ENCODE data around the gene SKOR2.
"Not testable (repeated sequence)": the region's sequence is repeated elsewhere in the genome, so short reads cannot be mapped to it uniquely, and the experiment has no call there.

SKOR2 gene

DNA sequence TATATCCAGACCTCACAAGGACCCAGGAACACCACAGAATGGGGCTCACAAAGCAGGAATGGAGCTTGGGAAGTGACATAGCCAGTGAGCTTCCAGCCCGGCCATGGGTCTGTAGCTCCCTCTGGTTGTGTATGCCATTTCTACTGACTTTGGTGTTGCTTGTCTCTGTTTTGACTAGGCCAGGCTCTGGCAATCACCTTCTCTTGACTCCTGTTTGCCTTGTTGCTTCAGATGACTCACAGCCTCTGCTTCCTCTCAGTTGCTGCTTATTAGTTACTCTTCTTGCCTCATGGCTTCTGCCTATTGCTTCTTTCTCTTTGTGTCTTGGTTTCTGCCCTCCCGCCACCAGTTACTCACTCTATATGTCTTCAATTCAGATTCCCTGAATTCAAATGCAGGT lies 59.5 kb downstream of the SKOR2 start:
- peak; percentile 76 for DNase-seq (ENCODE audit: low read depth)

GRCh38 chr18:47187721-47188120 lies 63.7 kb downstream of the SKOR2 start:
- DNase-seq (ENCODE audit: low read depth), result no peak

- DNase-seq (ENCODE audit: low read depth), result peak; percentile 72
Measured at GRCh38 chr18:47184419-47185050, 66.9 kb downstream of the SKOR2 start.

GRCh38 chr18:47182156-47182555 lies 69.3 kb downstream of the SKOR2 start:
- DNase-seq (ENCODE audit: low read depth), result not testable (repeated sequence)

DNA sequence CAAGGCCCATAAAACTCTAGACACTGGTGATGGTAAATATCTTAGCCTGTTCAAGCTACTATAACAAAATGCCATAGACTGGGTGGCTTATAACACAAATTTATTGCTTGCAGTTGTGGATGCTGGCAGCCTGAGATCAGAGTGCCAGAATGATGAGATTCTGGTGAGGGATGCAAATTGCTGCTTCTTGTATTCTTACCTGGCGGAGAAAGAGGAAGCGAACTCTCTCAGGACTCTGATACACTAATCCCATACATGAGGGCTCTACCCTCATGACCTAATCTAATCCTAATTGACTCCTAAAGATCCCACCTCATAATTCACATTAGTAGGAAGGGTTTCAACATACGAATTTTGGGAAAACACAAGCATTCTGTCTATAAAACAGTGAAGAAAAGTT lies 70.7 kb downstream of the SKOR2 start:
- DNase-seq (ENCODE audit: low read depth), result no peak

DNA sequence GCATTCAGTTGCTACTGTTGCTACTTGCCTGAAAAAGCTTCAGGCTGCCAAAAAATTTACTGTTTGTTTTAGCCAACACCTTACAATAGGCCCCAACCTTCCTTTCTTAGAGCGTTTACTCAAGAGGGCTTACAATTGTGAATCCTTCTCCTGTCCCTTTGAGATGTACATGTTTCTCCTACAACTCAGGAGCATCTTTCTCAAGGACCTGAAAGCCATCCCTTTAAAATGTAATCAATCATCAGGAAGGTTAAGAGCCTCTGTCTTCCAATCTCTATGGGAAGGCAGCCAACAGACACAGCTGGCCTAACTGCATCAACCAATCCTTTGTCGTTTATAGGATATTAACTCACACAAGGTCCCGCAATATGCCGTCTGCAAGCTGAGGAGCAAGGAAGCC lies 71.9 kb downstream of the SKOR2 start:
- DNase-seq (ENCODE audit: low read depth), result no peak

DNA sequence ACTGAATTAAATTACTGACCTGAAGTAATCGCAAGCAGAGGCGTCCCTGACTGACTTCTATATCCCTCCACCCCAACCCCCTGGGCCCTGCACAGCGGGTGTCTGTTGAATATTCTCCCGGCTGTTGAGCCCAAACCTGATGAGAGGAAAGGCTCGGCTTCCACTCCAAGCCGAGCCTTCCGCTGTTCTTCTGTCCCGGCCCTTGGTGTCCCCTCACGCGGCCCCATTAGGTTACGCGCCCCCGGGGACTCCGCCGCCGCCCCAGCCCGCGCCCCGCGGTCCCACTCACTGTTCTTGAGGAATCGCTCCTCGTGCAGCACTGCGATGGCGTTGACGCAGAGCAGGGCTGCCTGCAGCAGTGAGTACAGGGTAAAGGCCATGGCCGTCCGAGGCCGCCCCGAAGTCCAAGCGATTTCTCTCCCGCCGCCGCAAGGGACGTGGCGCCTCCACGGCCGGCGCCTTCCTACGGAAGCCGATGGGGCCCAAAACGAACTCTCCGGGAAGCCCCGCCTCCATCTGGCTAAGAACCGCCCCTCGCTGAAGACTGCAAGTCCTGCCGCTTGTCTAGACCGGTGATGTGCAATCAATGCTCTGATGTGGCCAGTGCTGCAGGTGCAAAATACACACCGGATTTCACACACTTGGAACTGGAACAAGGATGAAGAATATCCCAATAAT lies 75.4 kb downstream of the SKOR2 start, which contains the start of gene IER3IP1:
Gene IER3IP1 (minus strand): TSS at position 467 of the 678 bp plus-strand sequence. CDS start 87 bp downstream, at position 380.
- peak; percentile 97 for DNase-seq (ENCODE audit: low read depth)

DNA sequence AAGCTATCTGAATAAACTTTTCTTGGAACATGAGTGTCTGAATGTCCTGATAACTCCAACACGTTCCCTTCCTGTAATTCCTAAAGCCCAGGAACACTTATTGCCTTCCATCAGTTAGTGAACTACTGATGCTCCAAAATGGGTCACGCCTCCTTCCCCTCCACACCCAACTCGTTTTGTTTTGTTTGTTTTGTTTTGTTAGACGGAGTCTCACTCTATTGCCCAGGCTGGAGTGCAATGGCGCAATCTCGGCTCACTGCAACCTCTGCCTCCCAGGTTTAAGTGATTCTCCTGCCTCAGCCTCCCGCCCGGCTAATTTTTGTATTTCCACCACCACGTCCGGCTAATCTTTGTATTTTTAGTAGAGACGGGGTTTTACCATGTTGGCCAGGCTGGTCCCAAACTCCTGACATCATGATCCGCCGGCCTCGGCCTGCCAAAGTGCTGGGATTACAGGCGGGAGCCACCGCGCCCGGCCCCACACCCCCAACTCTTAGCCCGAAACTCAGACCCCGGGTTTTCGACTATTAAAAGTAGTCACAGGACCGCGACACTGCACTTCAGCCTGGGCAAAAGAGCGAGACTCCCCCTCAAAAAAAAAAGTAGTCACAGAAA lies 76.1 kb downstream of the SKOR2 start:
- peak; percentile 21 for DNase-seq (ENCODE audit: low read depth)

GRCh38 chr18:47174545-47175116 lies 76.8 kb downstream of the SKOR2 start:
- peak; percentile 51 for DNase-seq (ENCODE audit: low read depth)

DNA sequence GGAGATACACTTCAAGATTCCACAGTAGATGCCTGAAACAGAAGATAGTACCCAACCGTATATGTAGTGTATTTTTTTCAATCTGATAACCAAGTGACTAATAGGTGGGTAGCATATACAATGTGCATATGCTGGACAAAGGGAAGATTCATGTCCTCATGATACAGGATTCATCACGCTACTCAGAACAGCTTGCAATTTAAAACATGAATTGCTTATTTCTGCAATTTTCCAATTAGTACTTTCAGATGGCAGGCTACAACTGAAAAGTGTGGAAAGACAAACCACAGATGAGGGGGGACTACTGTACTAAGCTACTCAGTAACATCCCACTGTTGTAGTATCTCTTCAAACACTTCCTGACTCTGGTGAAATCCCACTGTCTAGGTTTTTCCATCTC lies 79.0 kb downstream of the SKOR2 start:
- no peak for DNase-seq (ENCODE audit: low read depth)

DNA sequence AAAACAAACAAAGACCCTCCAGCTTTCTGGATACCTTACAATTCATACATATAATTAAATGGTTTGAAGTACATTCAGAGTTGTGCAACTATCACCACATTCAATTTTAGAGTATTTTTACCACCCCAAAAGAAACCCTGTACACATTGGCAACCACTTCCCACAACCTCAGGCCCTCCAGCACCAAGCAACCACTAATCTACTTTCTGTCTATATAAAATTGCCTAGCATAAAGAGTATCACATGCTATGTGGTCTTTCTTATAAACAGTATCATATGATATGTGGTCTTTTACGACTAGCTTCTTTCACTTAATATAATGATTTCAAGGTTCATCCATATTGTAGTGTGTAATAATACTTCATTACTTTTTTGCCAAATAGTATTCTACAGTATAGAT lies 82.5 kb downstream of the SKOR2 start:
- no peak for DNase-seq (ENCODE audit: low read depth)

GRCh38 chr18:47168509-47168908 lies 83.0 kb downstream of the SKOR2 start:
- no peak for DNase-seq (ENCODE audit: low read depth)

DNA sequence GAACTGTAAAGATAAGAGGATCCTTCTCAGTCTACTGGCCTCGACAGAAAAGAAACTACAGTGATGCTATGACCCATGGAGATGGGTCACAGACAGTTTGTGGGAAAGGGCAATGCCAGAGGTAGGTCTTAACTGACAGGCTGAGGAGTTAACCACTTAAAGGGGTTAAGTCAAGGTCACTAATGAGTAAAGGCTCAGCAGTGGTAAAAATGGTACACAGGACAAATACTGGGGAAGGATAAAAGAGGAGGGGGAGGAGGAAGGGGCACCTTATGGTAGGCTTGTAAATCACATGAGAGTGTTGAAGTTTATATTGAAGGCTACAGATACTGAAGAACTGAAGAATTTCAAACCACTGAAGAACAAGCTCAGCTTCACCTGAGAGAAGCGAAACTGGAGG lies 85.2 kb downstream of the SKOR2 start:
- DNase-seq (ENCODE audit: low read depth), result peak; percentile 8

DNA sequence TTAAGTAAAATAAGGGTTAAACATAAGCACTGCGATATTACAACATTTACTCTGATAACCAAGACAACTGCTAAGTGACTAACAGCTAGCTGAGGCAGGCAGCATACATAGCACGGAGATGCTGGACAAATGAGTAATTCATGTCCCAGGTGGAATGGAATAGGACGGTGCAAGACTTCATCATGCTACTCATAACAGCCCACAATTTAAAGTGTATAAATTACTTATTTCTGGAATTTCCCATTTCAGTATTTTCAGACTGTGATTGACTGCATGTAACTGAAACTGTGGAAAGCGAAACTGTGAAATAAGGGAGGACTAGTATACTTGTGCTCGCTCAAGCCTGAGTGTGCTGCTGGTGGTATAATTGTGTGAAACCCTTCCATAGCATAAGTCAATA lies 88.2 kb downstream of the SKOR2 start:
- DNase-seq (ENCODE audit: low read depth), result peak; percentile 90

DNA sequence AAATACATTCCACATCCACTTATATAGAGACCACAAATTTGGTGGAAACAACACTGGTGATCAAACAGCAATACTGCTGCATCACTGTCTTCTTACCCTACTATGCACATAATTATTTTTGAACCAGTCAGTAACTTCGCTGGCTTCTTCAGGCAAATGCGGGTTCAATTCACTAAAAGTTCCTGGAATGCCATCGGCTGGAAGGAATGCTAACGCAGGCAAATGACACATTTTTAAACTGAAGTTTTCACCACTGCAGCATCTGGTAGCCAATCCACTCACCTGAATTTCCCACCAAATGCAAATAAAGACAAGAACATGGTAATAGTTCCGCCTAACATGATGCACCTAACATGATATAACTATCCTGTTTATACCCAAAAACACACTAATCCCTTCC lies 91.2 kb downstream of the SKOR2 start:
- DNase-seq (ENCODE audit: low read depth), result no peak

DNA sequence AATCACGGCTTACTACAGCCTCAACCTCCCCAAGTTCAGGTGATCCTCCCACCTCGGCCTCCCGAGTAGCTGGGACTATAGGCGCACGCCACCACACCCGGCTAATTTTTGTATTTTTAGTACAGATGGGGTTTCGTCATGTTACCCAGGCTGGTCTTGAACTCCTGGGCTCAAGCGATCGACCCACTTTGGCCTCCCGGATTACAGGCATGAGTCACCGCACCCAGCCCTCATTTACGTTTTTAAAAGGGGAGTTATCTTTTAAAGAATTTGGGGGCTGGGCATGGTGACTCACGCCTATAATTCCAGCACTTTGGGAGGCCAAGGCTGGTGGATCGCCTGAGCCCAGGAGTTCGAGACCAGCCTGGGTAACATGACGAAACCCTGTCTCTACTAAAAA lies 93.1 kb downstream of the SKOR2 start:
- DNase-seq (ENCODE audit: low read depth), result peak; percentile 67

Data from iris pigment epithelial cell (primary cell).